PC-9 (cell line): ENCODE results near the gene AGAP2. TPM values are rescaled to one million over a fixed set of nuclear protein-coding genes. Genes with fewer than 3 reads are reported as not detected.

Experiments used
- BruUV-seq: library from RNA; stranded (reverse); fragments of 400-500 nt; replicated peaks from 2 replicates; lab custom pipeline; 2021; lab: Mats Ljungman, UMichigan
- CTCF ChIA-PET: fragments of 300-600 bp; sonication (Branson Sonifier 250); formaldehyde crosslinking; loops from one replicate; lab custom pipeline; 2022; ENCODE audit warnings: antibody characterized with exemption; lab: Charles Lee
- POLR2A ChIA-PET: fragments of 300-600 bp; sonication (Branson Sonifier 250); formaldehyde crosslinking; loops from one replicate; lab custom pipeline; 2022; ENCODE audit warnings: antibody characterized with exemption; ENCODE audit not compliant: unreplicated experiment; lab: Charles Lee
- DNase-seq, 2 experiments: peaks; one replicate each; pipeline versions ENCODE4 v3.0.0 to v3.0.0-alpha.2; 2015 to 2022; ENCODE audit warnings: mixed read lengths in 1 of 2
- H2AFZ ChIP-seq: fragments of 200-600 bp; sonication (generic); 2 replicates; pipeline ENCODE4 v1.8.1; 2017; ENCODE audit warnings: antibody characterized with exemption
- H3F3A ChIP-seq: fragments of 200-600 bp; sonication (generic); 2 replicates; pipeline ENCODE4 v1.8.1; 2017; ENCODE audit warnings: antibody characterized with exemption, mild to moderate bottlenecking, low read depth; ENCODE audit not compliant: insufficient read depth
- H3K27ac ChIP-seq: fragments of 200-600 bp; sonication (generic); 2 replicates; pipeline ENCODE4 v1.6.1; 2016; ENCODE audit warnings: mixed run types
- H3K27me3 ChIP-seq: fragments of 200-600 bp; sonication (generic); 2 replicates; pipeline ENCODE4 v1.6.1; 2016; ENCODE audit warnings: low read depth, mixed run types; ENCODE audit not compliant: insufficient read depth
- H3K36me3 ChIP-seq: fragments of 200-600 bp; sonication (generic); 2 replicates; pipeline ENCODE4 v1.6.1; 2016; ENCODE audit warnings: low read depth, mixed run types
- H3K4me1 ChIP-seq: fragments of 200-600 bp; sonication (generic); replicated peaks from 2 replicates; pipeline ENCODE4 v1.6.1; 2016; ENCODE audit warnings: mixed run types; ENCODE audit not compliant: insufficient read depth
- H3K4me2 ChIP-seq: fragments of 200-600 bp; sonication (generic); 2 replicates; pipeline ENCODE4 v1.6.1; 2017; ENCODE audit warnings: mixed run types
- H3K4me3 ChIP-seq: fragments of 200-600 bp; sonication (generic); 2 replicates; pipeline ENCODE4 v1.6.1; 2016; ENCODE audit warnings: mixed run types
- H3K79me2 ChIP-seq: fragments of 200-600 bp; sonication (generic); 2 replicates; pipeline ENCODE4 v1.6.1; 2017; ENCODE audit warnings: low read depth, mixed run types
- H3K9me2 ChIP-seq: fragments of 200-600 bp; sonication (generic); 2 replicates; pipeline ENCODE4 v1.8.1; 2017; ENCODE audit warnings: mild to moderate bottlenecking; ENCODE audit not compliant: insufficient read depth
- H3K9me3 ChIP-seq: fragments of 200-600 bp; sonication (generic); 2 replicates; pipeline ENCODE4 v1.8.1; 2016; ENCODE audit warnings: low read depth; ENCODE audit not compliant: insufficient read depth
- H4K20me1 ChIP-seq: fragments of 200-600 bp; sonication (generic); 2 replicates; pipeline ENCODE4 v1.8.1; 2017; ENCODE audit not compliant: insufficient read depth
- EZH2 ChIP-seq: fragments of 200-600 bp; sonication (generic); IDR thresholded peaks from 2 replicates; pipeline ENCODE4 v1.8.0; 2017; ENCODE audit warnings: antibody characterized with exemption, low read depth
- intact Hi-C: fragments of 100-400 bp; cut with micrococcal nuclease; formaldehyde crosslinking; loops from one replicate; pipeline ENCODE4 v1.10.0; 2022; ENCODE audit not compliant: unreplicated experiment
- total RNA-seq: library from RNA; stranded (reverse); gene quantifications from 2 replicates; pipeline ENCODE4 v1.2.3, GENCODE V29; 2021
- TF ChIP-seq, protein P1 (sequence below): fragments of 200-600 bp; sonication (generic); conservative IDR thresholded peaks from 2 replicates; pipeline ENCODE4 v1.6.1; 2017; ENCODE audit warnings: mixed run types, antibody characterized with exemption, mild to moderate bottlenecking, moderate library complexity

Gene AGAP2
- total RNA-seq, 1 experiment from 2014 or later: 0.50 TPM

DNA sequence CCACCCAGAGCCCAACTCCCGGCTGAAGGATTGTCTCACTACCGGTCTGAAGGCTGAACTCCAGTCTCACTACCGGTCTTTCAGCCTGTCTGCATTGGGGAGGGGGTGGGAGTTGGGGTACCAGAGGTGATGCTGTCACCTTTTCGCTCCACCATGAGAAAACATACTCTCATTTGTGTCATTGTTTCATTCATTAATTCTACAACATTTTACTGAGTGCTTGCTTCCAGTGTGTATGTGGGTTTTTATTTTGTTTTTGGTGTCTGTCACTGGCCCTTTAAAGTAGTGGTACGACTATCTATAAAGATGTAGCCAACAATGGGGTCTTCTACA, 14.1 kb upstream of the AGAP2 start:
- intact Hi-C loops: loop anchor here (2.0 kb wide), 1 partner anchor 230 kb away; the partner anchor contains the start of gene MBD6
- CTCF ChIA-PET: no interaction called here
- Histone ChIP-seq H2AFZ (no peak overlapping the region), H3K4me2 (peak overlapping the region; percentile 74), H3K9me3 (no peaks in the 10 kb centered on the region), H3K36me3 (peaks cover 14% of the 10 kb centered on the region), H3K9me2 (no peaks in the 10 kb centered on the region), H3K4me1 (peaks cover 27% of the 10 kb centered on the region), H3K27ac (no peak overlapping the region), H4K20me1 (no peaks in the 10 kb centered on the region), H3F3A (peaks cover 29% of the 10 kb centered on the region; the same call in 1 of the 2 replicates), H3K27me3 (no peaks in the 10 kb centered on the region), H3K79me2 (peaks cover 27% of the 10 kb centered on the region), H3K4me3 (peak overlapping the region; percentile 51)
- no TSS peak for BruUV-seq
- POLR2A ChIA-PET: no interaction called here
- TF ChIP-seq, protein P1, sequence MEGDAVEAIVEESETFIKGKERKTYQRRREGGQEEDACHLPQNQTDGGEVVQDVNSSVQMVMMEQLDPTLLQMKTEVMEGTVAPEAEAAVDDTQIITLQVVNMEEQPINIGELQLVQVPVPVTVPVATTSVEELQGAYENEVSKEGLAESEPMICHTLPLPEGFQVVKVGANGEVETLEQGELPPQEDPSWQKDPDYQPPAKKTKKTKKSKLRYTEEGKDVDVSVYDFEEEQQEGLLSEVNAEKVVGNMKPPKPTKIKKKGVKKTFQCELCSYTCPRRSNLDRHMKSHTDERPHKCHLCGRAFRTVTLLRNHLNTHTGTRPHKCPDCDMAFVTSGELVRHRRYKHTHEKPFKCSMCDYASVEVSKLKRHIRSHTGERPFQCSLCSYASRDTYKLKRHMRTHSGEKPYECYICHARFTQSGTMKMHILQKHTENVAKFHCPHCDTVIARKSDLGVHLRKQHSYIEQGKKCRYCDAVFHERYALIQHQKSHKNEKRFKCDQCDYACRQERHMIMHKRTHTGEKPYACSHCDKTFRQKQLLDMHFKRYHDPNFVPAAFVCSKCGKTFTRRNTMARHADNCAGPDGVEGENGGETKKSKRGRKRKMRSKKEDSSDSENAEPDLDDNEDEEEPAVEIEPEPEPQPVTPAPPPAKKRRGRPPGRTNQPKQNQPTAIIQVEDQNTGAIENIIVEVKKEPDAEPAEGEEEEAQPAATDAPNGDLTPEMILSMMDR: no peak
- no peak for TF ChIP-seq EZH2
- DNase-seq: no peak

DNA sequence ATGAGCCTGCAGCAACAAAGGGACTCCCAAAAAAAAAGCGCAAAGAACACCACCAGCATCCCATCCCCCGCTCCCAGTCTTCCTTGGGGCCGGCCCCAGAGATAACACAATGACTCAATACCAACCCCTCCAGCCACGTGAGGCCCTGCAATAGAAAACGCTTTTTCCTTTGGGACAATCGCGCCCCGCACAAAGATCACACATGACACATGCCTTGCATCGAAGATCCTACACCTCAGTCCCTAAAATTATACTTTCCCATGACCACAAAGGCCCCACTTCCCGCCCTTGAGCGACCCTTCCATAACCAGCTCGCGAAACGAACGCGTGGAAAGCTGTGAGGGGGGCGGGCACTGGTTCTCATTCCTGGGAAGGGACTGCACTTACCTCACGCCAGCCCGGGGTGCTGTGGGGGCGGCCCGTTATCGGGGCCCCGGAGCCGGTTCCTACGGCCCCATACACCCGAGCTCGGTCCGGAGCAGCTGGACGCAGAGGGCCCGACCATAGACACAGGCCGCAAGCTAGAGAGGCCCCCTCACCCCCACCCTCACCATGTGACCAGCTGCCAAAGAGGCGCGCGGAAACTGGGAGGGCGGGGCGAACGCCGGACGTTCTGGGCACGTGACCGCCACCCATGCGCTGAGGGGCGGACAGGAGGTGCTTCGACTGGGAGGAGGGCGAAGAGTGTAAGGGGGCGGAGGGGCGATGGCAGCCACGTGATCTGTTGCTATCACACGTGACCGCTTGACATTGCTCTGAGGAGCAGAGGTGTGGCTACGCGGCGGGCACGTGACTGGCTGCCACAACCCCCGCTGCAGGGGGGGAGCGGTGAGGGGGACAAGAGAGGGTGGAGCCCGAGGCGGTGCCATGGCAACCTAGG, 13.5 kb upstream of the AGAP2 start, which contains the start of gene CDK4:
Gene CDK4, minus strand, starts transcription at position 523 of the 880 bp plus-strand sequence. CDS start 593 bp downstream, outside the sequence.
- Histone ChIP-seq H3K9me3 (no peaks in the 10 kb centered on the region), H3K27ac (peak within 1 kb of the TSS; percentile 65), H2AFZ (peak within 1 kb of the TSS; percentile 94), H3K36me3 (peaks cover 18% of the 10 kb centered on the region), H3K4me1 (peaks cover 27% of the 10 kb centered on the region), H3K79me2 (peaks cover 27% of the 10 kb centered on the region), H3F3A (peaks cover 34% of the 10 kb centered on the region; the same call in 1 of the 2 replicates), H4K20me1 (no peaks in the 10 kb centered on the region), H3K27me3 (no peaks in the 10 kb centered on the region), H3K4me2 (peak within 1 kb of the TSS; percentile 89), H3K4me3 (peak within 1 kb of the TSS; percentile 78), H3K9me2 (no peaks in the 10 kb centered on the region)
- TSS peak; percentile 51 for BruUV-seq
- DNase-seq: peak; percentile 96 to 99
- TF ChIP-seq EZH2: no peak
- TF ChIP-seq, protein P1: no peak
- ChIA-PET POLR2A (interaction anchor here (0.6 kb wide), 1 partner anchor 13 kb away, joined by 10 read pairs; no protein-coding TSS in a partner anchor), CTCF (no interaction called here)
- intact Hi-C loops: loop anchor here (2.0 kb wide), 1 partner anchor 229 kb away; the partner anchor contains the start of gene MBD6

DNA sequence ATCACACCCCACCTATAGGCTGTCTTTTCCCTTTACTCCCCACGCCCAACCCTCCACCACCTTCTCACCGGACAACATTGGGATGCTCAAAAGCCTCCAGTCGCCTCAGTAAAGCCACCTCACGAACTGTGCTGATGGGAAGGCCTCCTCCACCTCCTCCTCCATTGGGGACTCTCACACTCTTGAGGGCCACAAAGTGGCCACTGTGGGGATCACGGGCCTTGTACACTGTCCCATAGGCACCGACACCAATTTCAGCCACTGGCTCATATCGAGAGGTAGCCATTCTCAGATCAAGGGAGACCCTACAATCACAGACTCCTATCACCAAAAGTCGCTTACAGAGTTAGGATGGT, 12.9 kb upstream of the AGAP2 start:
- H3K4me1 ChIP-seq: peaks cover 27% of the 10 kb centered on the region
- no peaks in the 10 kb centered on the region for H4K20me1 ChIP-seq
- no peak for DNase-seq
- H3K36me3 ChIP-seq: peaks cover 20% of the 10 kb centered on the region
- H3K79me2 ChIP-seq: peaks cover 27% of the 10 kb centered on the region
- no peaks in the 10 kb centered on the region for H3K9me2 ChIP-seq
- H3F3A ChIP-seq: peaks cover 39% of the 10 kb centered on the region
- H2AFZ ChIP-seq: peak overlapping the region; percentile 94
- ChIA-PET CTCF (no interaction called here), POLR2A (interaction anchor here (0.6 kb wide), 1 partner anchor 12 kb away, joined by 10 read pairs; no protein-coding TSS in a partner anchor)
- no peak for TF ChIP-seq EZH2
- TF ChIP-seq, protein P1: no peak
- peak overlapping the region; percentile 78 for H3K4me3 ChIP-seq
- no peaks in the 10 kb centered on the region for H3K9me3 ChIP-seq
- peak overlapping the region; percentile 89 for H3K4me2 ChIP-seq
- intact Hi-C loops: no loop called here
- BruUV-seq: no TSS peak
- no peaks in the 10 kb centered on the region for H3K27me3 ChIP-seq
- H3K27ac ChIP-seq: peak overlapping the region; percentile 65; the same call in 1 of the 2 replicates
